OCI-M2 (cell line): ENCODE data around the gene BUD23.

Experiments
- DNase-seq: peaks from one replicate; lab custom pipeline; 2025; ENCODE audit not compliant: unreplicated experiment; lab: John Stamatoyannopoulos, UW

Gene BUD23

GRCh38 chr7:73740771-73741170 lies 57.4 kb downstream of the BUD23 start:
- no peak for DNase-seq

- no peak for DNase-seq
Measured at GRCh38 chr7:73741600-73741999, 58.2 kb downstream of the BUD23 start.

- DNase-seq, result no peak
Measured at GRCh38 chr7:73742338-73742752, 58.9 kb downstream of the BUD23 start.

- DNase-seq, result no peak
Measured at GRCh38 chr7:73742753-73743641, 59.6 kb downstream of the BUD23 start.

- DNase-seq, result no peak
Measured at GRCh38 chr7:73746378-73746777, 63.0 kb downstream of the BUD23 start.
